K562 (cell line): ENCODE data around the gene TNFRSF18. TPM values are rescaled to one million over a fixed set of nuclear protein-coding genes. Genes with fewer than 3 reads are reported as not detected.

Experiments used
- CHD1 ChIP-seq: fragments of 200-600 bp; sonication (generic); IDR thresholded peaks from one replicate; pipeline ENCODE4 v1.6.1; 2012; ENCODE audit warnings: mild to moderate bottlenecking, moderate library complexity, low read length, inconsistent platforms
- polyA plus RNA-seq, 8 experiments: library from polyadenylated mRNA; depleted of rRNA in 4 of 8; stranded (reverse) in 5 of 8; unstranded in 3 of 8; fragments of >200 nt; fragmentation: Nextera tagmentation in 2 of 8; fragmentation: Illumina TruSeq in 1 of 8; extraction: Ambion mirVana in 2 of 8; extraction: Trizol in 1 of 8; gene quantifications; 2 replicates each; pipeline versions ENCODE4 v1.2.1 to v1.2.3, GENCODE V29; 2011 to 2014; ENCODE audit warnings: inconsistent platforms in 1 of 8, missing spikeins in 1 of 8
- total RNA-seq, 7 experiments: library from RNA; depleted of rRNA in 6 of 7; stranded (reverse); fragments of >200 nt in 6 of 7; fragmentation: Illumina TruSeq in 2 of 7; extraction: Trizol in 2 of 7; gene quantifications; 2 replicates each; pipeline versions ENCODE4 v1.2.1 to v1.2.3, GENCODE V29; 2011 to 2021; ENCODE audit warnings: low replicate concordance in 1 of 7
- TF ChIP-seq, protein P1 (sequence below): fragments of 450-650 bp; IDR thresholded peaks from 2 replicates; pipeline ENCODE4 v1.6.1; 2016; ENCODE audit warnings: low read depth
- TF ChIP-seq, protein P2 (sequence below): fragments of 250-450 bp; sonication (Bioruptor Pico); IDR thresholded peaks from 2 replicates; pipeline ENCODE4 v1.5.0; 2020; ENCODE audit warnings: mild to moderate bottlenecking

The TNFRSF18 gene
- total and polyA plus RNA-seq, 9 of the 15 experiments (the other 6 are each of a cell fraction or from before 2014, with no cell fraction given): 0.24 to 0.27 TPM; not detected in 7

DNA sequence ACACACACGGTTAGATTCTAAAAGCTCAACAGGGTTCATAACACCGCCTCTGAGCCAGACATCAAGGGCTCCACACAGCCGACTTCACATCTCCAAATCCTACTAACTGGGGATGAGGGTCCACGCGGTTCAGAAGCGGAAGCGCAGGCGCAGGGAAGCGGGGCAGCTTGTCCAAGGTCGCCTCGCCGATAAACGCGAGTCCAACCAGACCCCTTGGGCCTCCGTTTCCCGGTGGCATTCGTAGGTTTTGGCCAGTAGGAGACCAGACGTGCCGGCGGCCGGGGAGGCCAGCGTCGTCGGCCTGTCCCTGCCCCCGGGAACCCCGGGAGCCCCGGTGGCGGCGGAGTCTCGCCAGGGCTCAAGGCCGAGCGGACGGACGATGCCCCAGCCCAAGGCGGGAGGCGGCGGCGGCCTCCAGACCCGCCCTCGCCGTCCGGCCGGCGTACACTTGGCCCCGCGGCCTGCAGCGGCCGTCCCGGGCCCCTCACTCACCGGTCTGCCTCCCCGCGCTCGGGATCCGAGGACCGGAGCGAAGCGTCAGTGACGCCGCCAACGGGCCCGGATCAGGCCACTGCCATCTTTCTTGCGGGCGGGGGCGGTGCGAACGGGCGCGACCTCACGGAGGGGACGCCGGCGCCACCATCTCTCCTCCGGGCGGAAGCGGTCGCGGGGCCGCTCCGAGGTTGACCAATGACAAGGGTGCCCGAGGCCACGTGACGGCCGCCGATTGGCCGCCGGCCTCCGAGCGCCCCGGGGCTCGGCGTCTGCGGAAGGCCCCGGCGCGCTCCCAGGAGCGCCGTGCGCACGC is 25.2 kb upstream of the TNFRSF18 start, which contains the start of gene SDF4 (continued):
- TF ChIP-seq, protein P1, sequence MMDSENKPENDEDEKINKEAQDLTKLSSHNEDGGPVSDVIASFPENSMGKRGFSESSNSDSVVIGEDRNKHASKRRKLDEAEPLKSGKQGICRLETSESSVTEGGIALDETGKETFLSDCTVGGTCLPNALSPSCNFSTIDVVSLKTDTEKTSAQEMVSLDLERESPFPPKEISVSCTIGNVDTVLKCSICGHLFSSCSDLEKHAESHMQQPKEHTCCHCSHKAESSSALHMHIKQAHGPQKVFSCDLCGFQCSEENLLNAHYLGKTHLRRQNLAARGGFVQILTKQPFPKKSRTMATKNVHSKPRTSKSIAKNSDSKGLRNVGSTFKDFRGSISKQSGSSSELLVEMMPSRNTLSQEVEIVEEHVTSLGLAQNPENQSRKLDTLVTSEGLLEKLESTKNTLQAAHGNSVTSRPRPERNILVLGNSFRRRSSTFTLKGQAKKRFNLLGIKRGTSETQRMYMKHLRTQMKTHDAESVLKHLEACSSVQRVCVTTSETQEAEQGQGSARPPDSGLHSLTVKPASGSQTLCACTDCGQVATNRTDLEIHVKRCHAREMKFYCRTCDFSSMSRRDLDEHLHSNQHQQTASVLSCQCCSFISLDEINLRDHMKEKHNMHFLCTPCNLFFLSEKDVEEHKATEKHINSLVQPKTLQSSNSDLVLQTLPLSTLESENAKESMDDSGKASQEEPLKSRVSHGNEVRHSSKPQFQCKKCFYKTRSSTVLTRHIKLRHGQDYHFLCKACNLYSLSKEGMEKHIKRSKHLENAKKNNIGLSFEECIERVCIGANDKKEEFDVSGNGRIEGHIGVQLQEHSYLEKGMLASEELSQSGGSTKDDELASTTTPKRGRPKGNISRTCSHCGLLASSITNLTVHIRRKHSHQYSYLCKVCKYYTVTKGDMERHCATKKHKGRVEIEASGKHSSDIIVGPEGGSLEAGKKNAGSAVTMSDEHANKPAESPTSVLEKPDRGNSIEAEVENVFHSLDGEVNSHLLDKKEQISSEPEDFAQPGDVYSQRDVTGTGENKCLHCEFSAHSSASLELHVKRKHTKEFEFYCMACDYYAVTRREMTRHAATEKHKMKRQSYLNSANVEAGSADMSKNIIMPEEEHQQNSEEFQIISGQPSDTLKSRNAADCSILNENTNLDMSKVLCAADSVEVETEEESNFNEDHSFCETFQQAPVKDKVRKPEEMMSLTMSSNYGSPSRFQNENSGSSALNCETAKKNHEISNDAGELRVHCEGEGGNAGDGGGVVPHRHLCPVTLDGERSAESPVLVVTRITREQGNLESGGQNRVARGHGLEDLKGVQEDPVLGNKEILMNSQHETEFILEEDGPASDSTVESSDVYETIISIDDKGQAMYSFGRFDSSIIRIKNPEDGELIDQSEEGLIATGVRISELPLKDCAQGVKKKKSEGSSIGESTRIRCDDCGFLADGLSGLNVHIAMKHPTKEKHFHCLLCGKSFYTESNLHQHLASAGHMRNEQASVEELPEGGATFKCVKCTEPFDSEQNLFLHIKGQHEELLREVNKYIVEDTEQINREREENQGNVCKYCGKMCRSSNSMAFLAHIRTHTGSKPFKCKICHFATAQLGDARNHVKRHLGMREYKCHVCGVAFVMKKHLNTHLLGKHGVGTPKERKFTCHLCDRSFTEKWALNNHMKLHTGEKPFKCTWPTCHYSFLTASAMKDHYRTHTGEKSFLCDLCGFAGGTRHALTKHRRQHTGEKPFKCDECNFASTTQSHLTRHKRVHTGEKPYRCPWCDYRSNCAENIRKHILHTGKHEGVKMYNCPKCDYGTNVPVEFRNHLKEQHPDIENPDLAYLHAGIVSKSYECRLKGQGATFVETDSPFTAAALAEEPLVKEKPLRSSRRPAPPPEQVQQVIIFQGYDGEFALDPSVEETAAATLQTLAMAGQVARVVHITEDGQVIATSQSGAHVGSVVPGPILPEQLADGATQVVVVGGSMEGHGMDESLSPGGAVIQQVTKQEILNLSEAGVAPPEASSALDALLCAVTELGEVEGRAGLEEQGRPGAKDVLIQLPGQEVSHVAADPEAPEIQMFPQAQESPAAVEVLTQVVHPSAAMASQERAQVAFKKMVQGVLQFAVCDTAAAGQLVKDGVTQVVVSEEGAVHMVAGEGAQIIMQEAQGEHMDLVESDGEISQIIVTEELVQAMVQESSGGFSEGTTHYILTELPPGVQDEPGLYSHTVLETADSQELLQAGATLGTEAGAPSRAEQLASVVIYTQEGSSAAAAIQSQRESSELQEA: no peak
- TF ChIP-seq, protein P2, sequence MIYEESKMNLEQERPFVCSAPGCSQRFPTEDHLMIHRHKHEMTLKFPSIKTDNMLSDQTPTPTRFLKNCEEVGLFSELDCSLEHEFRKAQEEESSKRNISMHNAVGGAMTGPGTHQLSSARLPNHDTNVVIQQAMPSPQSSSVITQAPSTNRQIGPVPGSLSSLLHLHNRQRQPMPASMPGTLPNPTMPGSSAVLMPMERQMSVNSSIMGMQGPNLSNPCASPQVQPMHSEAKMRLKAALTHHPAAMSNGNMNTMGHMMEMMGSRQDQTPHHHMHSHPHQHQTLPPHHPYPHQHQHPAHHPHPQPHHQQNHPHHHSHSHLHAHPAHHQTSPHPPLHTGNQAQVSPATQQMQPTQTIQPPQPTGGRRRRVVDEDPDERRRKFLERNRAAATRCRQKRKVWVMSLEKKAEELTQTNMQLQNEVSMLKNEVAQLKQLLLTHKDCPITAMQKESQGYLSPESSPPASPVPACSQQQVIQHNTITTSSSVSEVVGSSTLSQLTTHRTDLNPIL (CRISPR knock-in tag): no peak
- peak; percentile 31 for TF ChIP-seq CHD1
